Measurements from ENCODE around the gene RFPL4AL1.

DNA sequence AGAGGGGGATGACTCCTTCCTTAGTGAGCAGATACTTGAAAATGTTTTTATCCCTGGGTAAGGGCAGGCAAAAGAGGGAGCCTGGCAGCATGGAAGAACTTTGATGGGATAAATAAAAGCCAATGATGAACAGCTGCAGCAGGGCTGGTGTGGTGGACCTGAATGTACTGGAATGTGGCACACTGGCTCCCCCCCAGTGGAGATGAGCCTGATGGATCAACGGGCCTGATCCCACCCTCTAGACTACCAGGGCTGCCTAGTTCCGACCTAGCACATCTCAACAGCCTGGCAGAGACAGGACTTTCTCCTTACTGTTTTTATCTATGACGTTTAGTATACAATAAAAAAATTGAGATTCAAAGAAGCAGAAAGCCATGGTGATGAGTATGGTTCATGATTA, 42.4 kb downstream of the RFPL4AL1 start:
- TF ChIP-seq POLR2A (IDR thresholded peaks at IDR 0.05; ENCODE audit: extremely low read depth, insufficient read length), result no peak
- TF ChIP-seq, protein P1, sequence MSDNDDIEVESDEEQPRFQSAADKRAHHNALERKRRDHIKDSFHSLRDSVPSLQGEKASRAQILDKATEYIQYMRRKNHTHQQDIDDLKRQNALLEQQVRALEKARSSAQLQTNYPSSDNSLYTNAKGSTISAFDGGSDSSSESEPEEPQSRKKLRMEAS (IDR thresholded peaks at IDR 0.05; ENCODE audit: low read depth, low read length), result no peak
